Fibroblast of pulmonary artery (primary cell): ENCODE data around the gene FAM83F.

Experiments
- DNase-seq: peaks from one replicate; pipeline ENCODE4 v3.0.0-alpha.2; 2010; ENCODE audit warnings: low read depth
- H3K4me3 ChIP-seq: replicated peaks from 2 replicates; pipeline ENCODE4 v1.5.1; 2011; ENCODE audit warnings: low read depth, mild to moderate bottlenecking, control low read depth, low read length, moderate library complexity
- CTCF ChIP-seq: IDR thresholded peaks from 2 replicates; pipeline ENCODE4 v1.5.1; 2011; ENCODE audit warnings: mild to moderate bottlenecking, control low read depth, low read length, inconsistent platforms; ENCODE audit errors: missing control alignments

FAM83F gene

DNA sequence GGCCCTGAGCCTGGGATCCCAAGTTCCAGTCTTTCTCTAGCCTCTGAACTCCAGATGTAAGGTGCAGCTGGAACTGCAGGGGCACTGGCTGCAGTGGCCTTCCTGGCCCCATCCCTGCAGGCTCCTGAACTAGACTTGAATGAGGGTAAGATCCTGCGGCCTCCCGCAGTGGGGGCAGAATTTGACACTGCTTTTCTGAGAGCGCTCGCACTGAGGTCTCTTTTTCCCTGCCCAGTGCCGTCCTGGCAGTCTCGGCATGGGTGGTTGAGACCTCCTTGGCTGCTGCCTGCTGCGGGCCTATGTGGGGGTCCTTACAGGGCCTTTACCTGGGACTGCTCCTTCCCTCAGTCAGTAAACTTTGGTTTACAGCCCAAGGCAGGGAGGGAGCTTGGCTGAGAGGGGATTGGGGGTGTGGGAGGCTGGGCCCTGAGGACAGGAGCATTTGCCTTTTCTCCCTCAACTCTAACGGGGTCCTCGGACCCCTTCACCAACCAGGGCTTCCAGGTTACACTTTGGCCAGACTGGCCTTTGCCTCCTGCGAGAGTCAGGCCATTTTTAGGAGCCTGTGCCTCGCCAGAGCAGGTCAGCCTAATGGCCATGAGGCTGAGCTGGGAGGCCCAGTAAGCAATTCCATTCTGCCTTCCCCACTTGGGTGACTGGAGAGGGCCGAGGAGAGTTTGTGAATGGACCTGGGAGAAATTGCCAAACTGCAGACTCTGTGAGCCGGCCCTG is 35.4 kb downstream of the FAM83F start:
- TF ChIP-seq CTCF: no peak
- H3K4me3 ChIP-seq: no peak overlapping the region
- no peak for DNase-seq

- no peak overlapping the region for H3K4me3 ChIP-seq
- TF ChIP-seq CTCF: no peak
- no peak for DNase-seq
These were observed 36.0 kb downstream of the FAM83F start for GRCh38 chr22:40030758-40031095.

DNA sequence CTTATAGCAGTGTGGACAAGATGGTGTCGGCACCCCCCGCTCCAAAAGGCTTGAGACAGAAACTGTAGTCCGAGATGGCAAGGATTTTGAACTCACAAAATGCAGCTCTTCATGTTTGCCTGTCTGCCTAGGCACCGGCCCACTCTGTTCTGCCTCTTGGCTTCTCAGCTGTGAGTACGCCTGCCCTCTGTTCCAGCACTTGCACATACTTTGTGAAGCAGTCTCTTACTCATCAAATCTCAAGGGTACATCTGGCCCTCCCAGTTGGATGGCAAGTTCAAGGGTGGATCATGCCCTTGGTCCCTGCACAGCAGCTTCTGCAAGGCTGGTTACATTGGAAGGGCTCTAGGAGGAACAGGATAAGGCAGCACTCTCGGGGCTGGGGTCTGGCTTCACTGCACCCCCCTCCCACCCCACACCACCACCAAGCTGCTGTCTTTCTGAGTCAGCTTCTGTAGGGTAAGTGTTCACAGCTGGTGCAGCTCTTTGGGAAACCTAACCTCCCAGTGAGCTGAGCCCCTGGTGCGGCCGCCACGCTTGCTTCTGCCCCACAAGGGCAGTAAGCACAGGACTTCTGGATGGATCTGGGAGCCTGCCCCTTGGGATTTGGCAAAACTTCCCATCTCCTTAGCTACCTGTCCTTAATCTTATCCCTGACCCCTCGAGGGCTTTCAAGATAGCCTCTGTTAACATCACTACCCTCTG is 37.2 kb downstream of the FAM83F start:
- no peak for TF ChIP-seq CTCF
- DNase-seq: no peak
- no peak overlapping the region for H3K4me3 ChIP-seq

GRCh38 chr22:40033586-40034380 is 39.0 kb downstream of the FAM83F start:
- no peak for DNase-seq
- no peak for TF ChIP-seq CTCF
- H3K4me3 ChIP-seq: no peak overlapping the region

- no peak for TF ChIP-seq CTCF
- no peak for DNase-seq
- no peak overlapping the region for H3K4me3 ChIP-seq
These were observed 40.6 kb downstream of the FAM83F start for GRCh38 chr22:40035351-40035750.

GRCh38 chr22:40036126-40036525 is 41.4 kb downstream of the FAM83F start:
- no peak for DNase-seq
- no peak for TF ChIP-seq CTCF
- H3K4me3 ChIP-seq: no peak overlapping the region
